ENCODE results near the gene GPC1. TPM values are rescaled to one million over a fixed set of nuclear protein-coding genes. Genes with fewer than 3 reads are reported as not detected.

Gene GPC1
- total and polyA plus RNA-seq, 2 of the 13 experiments (the other 11 are each of a cell fraction or from before 2014, with no cell fraction given): 4.0 to 5.5 TPM

DNA sequence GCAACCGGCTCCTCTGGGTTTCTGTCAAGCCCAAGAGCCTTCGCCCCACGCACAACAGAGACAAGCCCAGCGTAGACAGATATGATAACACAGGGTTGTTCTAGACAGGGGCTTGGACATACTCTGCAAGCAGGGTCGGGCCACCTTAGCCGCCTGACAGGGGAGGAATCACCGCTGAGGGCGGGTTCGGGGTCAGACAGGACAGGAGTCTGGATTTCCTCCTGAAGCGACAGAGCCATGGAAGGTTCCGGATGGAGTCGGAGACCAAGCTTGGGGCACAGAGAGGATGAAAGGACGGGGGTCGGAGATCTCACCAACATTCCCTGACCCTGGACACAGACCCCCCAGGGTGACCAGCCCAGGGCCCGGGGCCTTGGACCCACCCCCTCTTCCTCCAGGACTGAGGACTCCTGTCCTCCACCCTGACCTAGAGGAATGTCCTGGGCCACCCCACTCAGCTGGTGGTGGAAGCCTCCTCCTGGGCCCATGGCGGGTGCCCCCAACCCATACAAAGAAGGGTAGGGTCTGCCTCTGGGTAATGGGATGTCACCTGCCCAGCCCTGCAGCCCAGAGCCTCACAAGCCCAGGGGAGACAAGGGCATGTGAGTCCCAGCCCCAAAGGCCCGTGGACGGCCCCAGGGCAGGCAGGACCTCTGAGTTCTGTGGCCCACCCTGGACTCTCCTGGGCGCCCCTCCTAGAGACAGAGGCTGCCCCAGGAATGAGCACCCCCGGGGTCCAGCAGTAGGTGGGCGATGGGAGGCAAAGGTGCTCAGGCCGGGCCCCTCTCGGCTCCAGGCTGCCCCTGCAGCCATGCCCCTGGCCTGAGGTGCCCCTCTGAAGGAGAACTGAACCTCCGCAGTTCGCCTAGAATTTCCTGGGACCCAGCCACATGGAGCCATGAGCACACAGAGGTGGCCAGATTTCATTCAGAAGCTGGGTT, 44.1 kb upstream of the GPC1 start:
- no peaks in the 10 kb centered on the region for H3K36me3 ChIP-seq (replicated peaks in 1 of 2; ENCODE audit: control insufficient read depth in 1 of 2, insufficient read depth in 2 of 2, low read length in 2 of 2)
- H2AFZ ChIP-seq (ENCODE audit: low read length): no peak overlapping the region
- ChIA-PET POLR2A (no interaction called here), CTCF (ENCODE audit: low intra/inter-chr PET ratio, low total read pairs) (no interaction called here)
- H3K9me3 ChIP-seq (ENCODE audit: low read length): no peaks in the 10 kb centered on the region
- ATAC-seq (no peak), FAIRE-seq (no peak), DNase-seq (ENCODE audit: low spot score) (no peak)
- H4K20me1 ChIP-seq (ENCODE audit: insufficient read depth, low read length): no peaks in the 10 kb centered on the region; the same call in 1 of the 2 replicates
- TF ChIP-seq ADNP (CRISPR knock-in tag; IDR thresholded peaks at IDR 0.05): no peak
- no peak for TF ChIP-seq TRIM24 (CRISPR knock-in tag; IDR thresholded peaks at IDR 0.05)
- TF ChIP-seq ZNF777 (CRISPR knock-in tag; IDR thresholded peaks at IDR 0.05): no peak
- TF ChIP-seq CAMTA2 (CRISPR knock-in tag; IDR thresholded peaks at IDR 0.05; ENCODE audit: borderline replicate concordance): no peak
- 0 out of 2 replicates have a peak, but pooled peaks cover 8% of the 10 kb centered on the region for H3K4me1 ChIP-seq (ENCODE audit: insufficient read depth, low read length)
- in situ Hi-C loops (cut with HindIII; ENCODE audit: extremely low pct_ligation_motif_present, low pct_unique_long_range_greater_than_20kb): no loop called here
- H3K27ac ChIP-seq (ENCODE audit: extremely low read length, insufficient read depth, low read length): no peak overlapping the region
- no peak overlapping the region for H3K4me3 ChIP-seq (replicated peaks in 1 of 3; ENCODE audit: insufficient read depth in 1 of 3, low read depth in 2 of 3, low read length in 3 of 3)
- 38% methylated on average over 19 of the region's 25 CpGs for WGBS (ENCODE audit: low lambda C conversion rate)
- no TSS peak for BruUV-seq (replicated peaks)
- no peak overlapping the region for H3K9ac ChIP-seq (ENCODE audit: insufficient read depth, low read depth, low read length)
- no peaks in the 10 kb centered on the region for H3K79me2 ChIP-seq (ENCODE audit: insufficient read depth, low read length)
- H3K27me3 ChIP-seq (ENCODE audit: control insufficient read depth in 1 of 2, insufficient read depth in 2 of 2, low read length in 2 of 2): peaks cover 18 to 61% of the 10 kb centered on the region in 2 experiments
- H3K4me2 ChIP-seq (ENCODE audit: low read depth, low read length): no peak overlapping the region
- intact Hi-C loops (cut with micrococcal nuclease; ENCODE audit: unreplicated experiment): no loop called here

DNA sequence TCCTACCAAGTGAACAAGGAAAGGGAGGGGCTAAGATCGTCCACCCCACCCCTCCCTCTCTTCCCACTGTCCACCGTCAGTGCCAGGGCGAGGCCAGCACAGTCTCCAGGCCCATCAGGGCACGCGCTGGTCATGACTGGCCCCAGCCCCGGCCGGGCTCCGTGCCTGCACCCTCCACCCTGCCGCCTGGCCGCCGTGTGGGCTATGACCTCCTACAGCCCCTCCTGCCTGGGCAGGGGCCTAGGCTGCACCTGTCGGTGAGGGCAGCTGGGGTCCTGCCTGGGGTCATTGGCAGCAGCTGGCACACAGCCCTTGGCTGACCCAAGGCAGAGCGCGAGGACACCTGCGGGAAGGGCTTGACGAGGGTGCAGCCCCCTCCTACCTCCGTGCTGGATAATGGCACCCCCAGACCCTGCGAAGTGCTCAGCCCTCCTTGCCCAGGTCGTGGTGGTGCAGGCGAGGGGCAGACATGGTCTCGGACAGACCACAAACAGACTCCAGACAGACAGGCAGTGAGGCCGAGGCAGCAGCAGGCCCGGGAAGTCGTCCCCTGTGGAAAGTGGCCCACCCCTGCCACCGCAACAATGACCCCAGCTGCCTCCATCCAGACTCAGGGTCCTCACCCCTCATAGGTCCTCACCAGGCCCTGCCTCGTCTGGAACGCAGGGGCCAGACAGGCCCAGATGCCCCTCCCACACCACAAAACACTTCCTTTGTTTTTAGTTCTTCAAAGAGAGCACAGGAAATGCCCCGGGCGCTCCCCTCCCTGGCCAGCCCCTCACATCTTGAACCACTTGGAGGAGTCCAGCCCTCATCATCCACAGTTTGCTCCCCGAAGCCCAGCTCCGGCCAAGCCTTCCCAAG, 43.1 kb upstream of the GPC1 start:
- CTCF ChIA-PET (ENCODE audit: low intra/inter-chr PET ratio, low total read pairs): no interaction called here
- TF ChIP-seq RXRB (CRISPR knock-in tag; IDR thresholded peaks at IDR 0.05; ENCODE audit: borderline replicate concordance): no peak
- TF ChIP-seq HNRNPLL (IDR thresholded peaks at IDR 0.05; ENCODE audit: low read depth, low read length, poor library complexity, severe bottlenecking): peak; percentile 2
- TF ChIP-seq, protein P1, sequence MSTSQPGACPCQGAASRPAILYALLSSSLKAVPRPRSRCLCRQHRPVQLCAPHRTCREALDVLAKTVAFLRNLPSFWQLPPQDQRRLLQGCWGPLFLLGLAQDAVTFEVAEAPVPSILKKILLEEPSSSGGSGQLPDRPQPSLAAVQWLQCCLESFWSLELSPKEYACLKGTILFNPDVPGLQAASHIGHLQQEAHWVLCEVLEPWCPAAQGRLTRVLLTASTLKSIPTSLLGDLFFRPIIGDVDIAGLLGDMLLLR (CRISPR knock-in tag; IDR thresholded peaks at IDR 0.05): 0 out of 2 replicates have a peak, but pooled peaks have one; percentile 20
- no peak for TF ChIP-seq ZNF776 (CRISPR knock-in tag; IDR thresholded peaks at IDR 0.05)
- TF ChIP-seq KLF13 (CRISPR knock-in tag; IDR thresholded peaks at IDR 0.05): no peak
- TF ChIP-seq, protein P2, sequence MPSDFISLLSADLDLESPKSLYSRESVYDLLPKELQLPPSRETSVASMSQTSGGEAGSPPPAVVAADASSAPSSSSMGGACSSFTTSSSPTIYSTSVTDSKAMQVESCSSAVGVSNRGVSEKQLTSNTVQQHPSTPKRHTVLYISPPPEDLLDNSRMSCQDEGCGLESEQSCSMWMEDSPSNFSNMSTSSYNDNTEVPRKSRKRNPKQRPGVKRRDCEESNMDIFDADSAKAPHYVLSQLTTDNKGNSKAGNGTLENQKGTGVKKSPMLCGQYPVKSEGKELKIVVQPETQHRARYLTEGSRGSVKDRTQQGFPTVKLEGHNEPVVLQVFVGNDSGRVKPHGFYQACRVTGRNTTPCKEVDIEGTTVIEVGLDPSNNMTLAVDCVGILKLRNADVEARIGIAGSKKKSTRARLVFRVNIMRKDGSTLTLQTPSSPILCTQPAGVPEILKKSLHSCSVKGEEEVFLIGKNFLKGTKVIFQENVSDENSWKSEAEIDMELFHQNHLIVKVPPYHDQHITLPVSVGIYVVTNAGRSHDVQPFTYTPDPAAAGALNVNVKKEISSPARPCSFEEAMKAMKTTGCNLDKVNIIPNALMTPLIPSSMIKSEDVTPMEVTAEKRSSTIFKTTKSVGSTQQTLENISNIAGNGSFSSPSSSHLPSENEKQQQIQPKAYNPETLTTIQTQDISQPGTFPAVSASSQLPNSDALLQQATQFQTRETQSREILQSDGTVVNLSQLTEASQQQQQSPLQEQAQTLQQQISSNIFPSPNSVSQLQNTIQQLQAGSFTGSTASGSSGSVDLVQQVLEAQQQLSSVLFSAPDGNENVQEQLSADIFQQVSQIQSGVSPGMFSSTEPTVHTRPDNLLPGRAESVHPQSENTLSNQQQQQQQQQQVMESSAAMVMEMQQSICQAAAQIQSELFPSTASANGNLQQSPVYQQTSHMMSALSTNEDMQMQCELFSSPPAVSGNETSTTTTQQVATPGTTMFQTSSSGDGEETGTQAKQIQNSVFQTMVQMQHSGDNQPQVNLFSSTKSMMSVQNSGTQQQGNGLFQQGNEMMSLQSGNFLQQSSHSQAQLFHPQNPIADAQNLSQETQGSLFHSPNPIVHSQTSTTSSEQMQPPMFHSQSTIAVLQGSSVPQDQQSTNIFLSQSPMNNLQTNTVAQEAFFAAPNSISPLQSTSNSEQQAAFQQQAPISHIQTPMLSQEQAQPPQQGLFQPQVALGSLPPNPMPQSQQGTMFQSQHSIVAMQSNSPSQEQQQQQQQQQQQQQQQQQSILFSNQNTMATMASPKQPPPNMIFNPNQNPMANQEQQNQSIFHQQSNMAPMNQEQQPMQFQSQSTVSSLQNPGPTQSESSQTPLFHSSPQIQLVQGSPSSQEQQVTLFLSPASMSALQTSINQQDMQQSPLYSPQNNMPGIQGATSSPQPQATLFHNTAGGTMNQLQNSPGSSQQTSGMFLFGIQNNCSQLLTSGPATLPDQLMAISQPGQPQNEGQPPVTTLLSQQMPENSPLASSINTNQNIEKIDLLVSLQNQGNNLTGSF (CRISPR knock-in tag; IDR thresholded peaks at IDR 0.05): no peak

More for the DNA sequence above, 43.1 kb upstream of the GPC1 start:
- POLR2A ChIA-PET: no interaction called here
- Histone ChIP-seq H3K4me2 (ENCODE audit: low read depth, low read length) (no peak overlapping the region), H2AFZ (ENCODE audit: low read length) (no peak overlapping the region), H3K4me3 (replicated peaks in 1 of 3; ENCODE audit: insufficient read depth in 1 of 3, low read depth in 2 of 3, low read length in 3 of 3) (no peak overlapping the region), H3K36me3 (replicated peaks in 1 of 2; ENCODE audit: control insufficient read depth in 1 of 2, insufficient read depth in 2 of 2, low read length in 2 of 2) (no peaks in the 10 kb centered on the region), H3K27me3 (ENCODE audit: control insufficient read depth in 1 of 2, insufficient read depth in 2 of 2, low read length in 2 of 2) (peaks cover 21 to 71% of the 10 kb centered on the region in 2 experiments), H3K79me2 (ENCODE audit: insufficient read depth, low read length) (no peaks in the 10 kb centered on the region), H3K27ac (ENCODE audit: extremely low read length, insufficient read depth, low read length) (no peak overlapping the region), H3K4me1 (ENCODE audit: insufficient read depth, low read length) (0 out of 2 replicates have a peak, but pooled peaks cover 7% of the 10 kb centered on the region), H4K20me1 (ENCODE audit: insufficient read depth, low read length) (no peaks in the 10 kb centered on the region; the same call in 1 of the 2 replicates), H3K9ac (ENCODE audit: insufficient read depth, low read depth, low read length) (no peak overlapping the region), H3K9me3 (ENCODE audit: low read length) (no peaks in the 10 kb centered on the region)
- WGBS (ENCODE audit: low lambda C conversion rate): 33% methylated on average over 18 of the region's 31 CpGs
- DNase-seq (ENCODE audit: low spot score) (no peak), FAIRE-seq (no peak), ATAC-seq (no peak)
- no TSS peak for BruUV-seq (replicated peaks)
- intact Hi-C loops (cut with micrococcal nuclease; ENCODE audit: unreplicated experiment): no loop called here
- in situ Hi-C loops (cut with HindIII; ENCODE audit: extremely low pct_ligation_motif_present, low pct_unique_long_range_greater_than_20kb): no loop called here
